Measurements from ENCODE around the gene TCF15.
"Not testable (repeated sequence)": the region's sequence is repeated elsewhere in the genome, so short reads cannot be mapped to it uniquely, and the experiment has no call there.

The TCF15 gene

GRCh38 chr20:584161-584970, 25.7 kb downstream of the TCF15 start:
- Mint-ChIP-seq H3K27ac (no peak overlapping the region), H3K27me3 (peaks cover 9% of the 10 kb centered on the region), H3K4me3 (no peak overlapping the region), H3K4me1 (ENCODE audit: low read depth) (no peaks in the 10 kb centered on the region), H3K36me3 (no peaks in the 10 kb centered on the region), H3K9me3 (ENCODE audit: low read depth) (no peaks in the 10 kb centered on the region)

GRCh38 chr20:582204-582603, 27.9 kb downstream of the TCF15 start:
- no peaks in the 10 kb centered on the region for H3K4me1 Mint-ChIP-seq (ENCODE audit: low read depth)
- no peak overlapping the region for H3K4me3 Mint-ChIP-seq
- H3K36me3 Mint-ChIP-seq = no peaks in the 10 kb centered on the region
- peaks cover 9% of the 10 kb centered on the region for H3K27me3 Mint-ChIP-seq
- no peak overlapping the region for H3K27ac Mint-ChIP-seq
- no peaks in the 10 kb centered on the region for H3K9me3 Mint-ChIP-seq (ENCODE audit: low read depth)

- H3K4me3 Mint-ChIP-seq; H3K27me3 Mint-ChIP-seq; H3K27ac Mint-ChIP-seq; H3K4me1 Mint-ChIP-seq (ENCODE audit: low read depth); H3K36me3 Mint-ChIP-seq; H3K9me3 Mint-ChIP-seq (ENCODE audit: low read depth): not testable (repeated sequence)
Observed at GRCh38 chr20:578940-579690, 31.0 kb downstream of the TCF15 start.

GRCh38 chr20:577167-577791, 32.8 kb downstream of the TCF15 start:
- Mint-ChIP-seq H3K27ac (no peak overlapping the region), H3K4me1 (ENCODE audit: low read depth) (no peaks in the 10 kb centered on the region), H3K36me3 (no peaks in the 10 kb centered on the region), H3K4me3 (no peak overlapping the region), H3K27me3 (peaks cover 13% of the 10 kb centered on the region), H3K9me3 (ENCODE audit: low read depth) (no peaks in the 10 kb centered on the region)

GRCh38 chr20:576156-576555, 34.0 kb downstream of the TCF15 start:
- H3K27ac Mint-ChIP-seq = no peak overlapping the region
- no peaks in the 10 kb centered on the region for H3K9me3 Mint-ChIP-seq (ENCODE audit: low read depth)
- no peak overlapping the region for H3K4me3 Mint-ChIP-seq
- H3K36me3 Mint-ChIP-seq = no peaks in the 10 kb centered on the region
- H3K4me1 Mint-ChIP-seq (ENCODE audit: low read depth) = no peaks in the 10 kb centered on the region
- peaks cover 17% of the 10 kb centered on the region for H3K27me3 Mint-ChIP-seq

- H3K27me3 Mint-ChIP-seq = peaks cover 17% of the 10 kb centered on the region
- no peaks in the 10 kb centered on the region for H3K9me3 Mint-ChIP-seq (ENCODE audit: low read depth)
- H3K36me3 Mint-ChIP-seq = no peaks in the 10 kb centered on the region
- no peak overlapping the region for H3K27ac Mint-ChIP-seq
- H3K4me3 Mint-ChIP-seq = no peak overlapping the region
- H3K4me1 Mint-ChIP-seq (ENCODE audit: low read depth) = no peaks in the 10 kb centered on the region
Observed at GRCh38 chr20:575230-575629, 34.9 kb downstream of the TCF15 start.

GRCh38 chr20:574297-574942, 35.7 kb downstream of the TCF15 start:
- no peaks in the 10 kb centered on the region for H3K4me1 Mint-ChIP-seq (ENCODE audit: low read depth)
- no peak overlapping the region for H3K27ac Mint-ChIP-seq
- no peaks in the 10 kb centered on the region for H3K9me3 Mint-ChIP-seq (ENCODE audit: low read depth)
- peaks cover 17% of the 10 kb centered on the region for H3K27me3 Mint-ChIP-seq
- H3K36me3 Mint-ChIP-seq = no peaks in the 10 kb centered on the region
- H3K4me3 Mint-ChIP-seq = no peak overlapping the region

GRCh38 chr20:573414-574296, 36.5 kb downstream of the TCF15 start:
- Mint-ChIP-seq H3K4me3 (no peak overlapping the region), H3K9me3 (ENCODE audit: low read depth) (no peaks in the 10 kb centered on the region), H3K36me3 (no peaks in the 10 kb centered on the region), H3K27ac (no peak overlapping the region), H3K27me3 (peaks cover 19% of the 10 kb centered on the region), H3K4me1 (ENCODE audit: low read depth) (peaks cover 3% of the 10 kb centered on the region)

- Mint-ChIP-seq H3K27me3 (peaks cover 20% of the 10 kb centered on the region), H3K9me3 (ENCODE audit: low read depth) (no peaks in the 10 kb centered on the region), H3K36me3 (no peaks in the 10 kb centered on the region), H3K27ac (no peak overlapping the region), H3K4me1 (ENCODE audit: low read depth) (peaks cover 4% of the 10 kb centered on the region), H3K4me3 (no peak overlapping the region)
Observed at GRCh38 chr20:572727-573126, 37.4 kb downstream of the TCF15 start.

GRCh38 chr20:571754-572441, 38.2 kb downstream of the TCF15 start:
- no peak overlapping the region for H3K27ac Mint-ChIP-seq
- peaks cover 25% of the 10 kb centered on the region for H3K27me3 Mint-ChIP-seq
- no peak overlapping the region for H3K4me3 Mint-ChIP-seq
- H3K4me1 Mint-ChIP-seq (ENCODE audit: low read depth) = peaks cover 4% of the 10 kb centered on the region
- H3K36me3 Mint-ChIP-seq = no peaks in the 10 kb centered on the region
- no peaks in the 10 kb centered on the region for H3K9me3 Mint-ChIP-seq (ENCODE audit: low read depth)

GRCh38 chr20:568673-569415, 41.3 kb downstream of the TCF15 start:
- Mint-ChIP-seq H3K4me1 (ENCODE audit: low read depth) (peaks cover 4% of the 10 kb centered on the region), H3K9me3 (ENCODE audit: low read depth) (no peaks in the 10 kb centered on the region), H3K27me3 (peaks cover 23% of the 10 kb centered on the region), H3K36me3 (no peaks in the 10 kb centered on the region), H3K4me3 (no peak overlapping the region), H3K27ac (no peak overlapping the region)

GRCh38 chr20:568097-568652, 41.9 kb downstream of the TCF15 start:
- Mint-ChIP-seq H3K36me3 (no peaks in the 10 kb centered on the region), H3K4me3 (no peak overlapping the region), H3K27me3 (peaks cover 19% of the 10 kb centered on the region), H3K9me3 (ENCODE audit: low read depth) (no peaks in the 10 kb centered on the region), H3K4me1 (ENCODE audit: low read depth) (peaks cover 4% of the 10 kb centered on the region), H3K27ac (no peak overlapping the region)

GRCh38 chr20:564192-564591, 45.9 kb downstream of the TCF15 start:
- no peak overlapping the region for H3K4me3 Mint-ChIP-seq
- no peaks in the 10 kb centered on the region for H3K36me3 Mint-ChIP-seq
- H3K27me3 Mint-ChIP-seq = peaks cover 16% of the 10 kb centered on the region
- peaks cover 4% of the 10 kb centered on the region for H3K4me1 Mint-ChIP-seq (ENCODE audit: low read depth)
- no peaks in the 10 kb centered on the region for H3K9me3 Mint-ChIP-seq (ENCODE audit: low read depth)
- no peak overlapping the region for H3K27ac Mint-ChIP-seq
